ACHN (cell line): ENCODE results near the gene UCK2.

ENCODE experiments used
- DNase-seq: peaks from one replicate; pipeline ENCODE4 v3.0.0-alpha.2; 2015
- in situ Hi-C: cut with HindIII; loops from 2 replicates; pipeline ENCODE4 v1.10.0; 2017; ENCODE audit warnings: low sequenced_read_pairs, low pct_ligation_motif_present, low pct_unique_long_range_greater_than_20kb

The UCK2 gene

GRCh38 chr1:165831146-165831545 lies 3.7 kb downstream of the UCK2 start:
- in situ Hi-C loops, result no loop called here
- DNase-seq, result no peak

GRCh38 chr1:165832902-165833301 lies 5.5 kb downstream of the UCK2 start:
- in situ Hi-C loops, result no loop called here
- DNase-seq, result no peak

GRCh38 chr1:165833358-165833757 lies 5.9 kb downstream of the UCK2 start:
- no peak for DNase-seq
- in situ Hi-C loops, result no loop called here

- DNase-seq, result no peak
- in situ Hi-C loops, result no loop called here
These were observed 6.8 kb downstream of the UCK2 start for GRCh38 chr1:165834229-165834628.

GRCh38 chr1:165834881-165835280 lies 7.5 kb downstream of the UCK2 start:
- in situ Hi-C loops, result no loop called here
- no peak for DNase-seq

- in situ Hi-C loops, result no loop called here
- no peak for DNase-seq
These were observed 9.5 kb downstream of the UCK2 start for GRCh38 chr1:165836664-165837482.

- no peak for DNase-seq
- in situ Hi-C loops, result no loop called here
These were observed 10.5 kb downstream of the UCK2 start for GRCh38 chr1:165837838-165838364.

GRCh38 chr1:165840423-165840822 lies 13.0 kb downstream of the UCK2 start:
- in situ Hi-C loops, result no loop called here
- no peak for DNase-seq

GRCh38 chr1:165841582-165842017 lies 14.2 kb downstream of the UCK2 start:
- in situ Hi-C loops, result no loop called here
- DNase-seq, result no peak

GRCh38 chr1:165842023-165842670 lies 14.7 kb downstream of the UCK2 start:
- DNase-seq, result no peak
- in situ Hi-C loops, result no loop called here

- in situ Hi-C loops, result no loop called here
- peak; percentile 35 for DNase-seq
These were observed 15.3 kb downstream of the UCK2 start for GRCh38 chr1:165842671-165843129.

- in situ Hi-C loops, result no loop called here
- no peak for DNase-seq
These were observed 15.9 kb downstream of the UCK2 start for GRCh38 chr1:165843304-165843703.

- no peak for DNase-seq
- in situ Hi-C loops, result no loop called here
These were observed 16.8 kb downstream of the UCK2 start for GRCh38 chr1:165844114-165844798.

- in situ Hi-C loops, result no loop called here
- no peak for DNase-seq
These were observed 17.5 kb downstream of the UCK2 start for GRCh38 chr1:165844933-165845332.

GRCh38 chr1:165845569-165845968 lies 18.2 kb downstream of the UCK2 start:
- in situ Hi-C loops, result no loop called here

GRCh38 chr1:165845992-165846748 lies 18.8 kb downstream of the UCK2 start:
- in situ Hi-C loops, result no loop called here
- no peak for DNase-seq

More at GRCh38 chr1:165845569-165845968, 18.2 kb downstream of the UCK2 start:
- no peak for DNase-seq

GRCh38 chr1:165847486-165847885 lies 20.1 kb downstream of the UCK2 start:
- in situ Hi-C loops, result no loop called here
- DNase-seq, result no peak

- DNase-seq, result no peak
- in situ Hi-C loops, result no loop called here
These were observed 22.1 kb downstream of the UCK2 start for GRCh38 chr1:165849353-165850133.
